OCI-LY7 (cell line): ENCODE data around the gene CRP. TPM values are rescaled to one million over a fixed set of nuclear protein-coding genes. Genes with fewer than 3 reads are reported as not detected.

Experiments used
- BruUV-seq: library from RNA; stranded (reverse); fragments of 400-500 nt; replicated peaks from 2 replicates; lab custom pipeline; 2021; lab: Mats Ljungman, UMichigan
- CTCF ChIA-PET: fragments of 300-600 bp; sonication (Branson Sonifier 250); formaldehyde crosslinking; loops from one replicate; lab custom pipeline; 2022; ENCODE audit warnings: antibody characterized with exemption; ENCODE audit not compliant: unreplicated experiment; lab: Charles Lee
- POLR2A ChIA-PET: fragments of 300-600 bp; sonication (Branson Sonifier 250); formaldehyde crosslinking; loops from one replicate; lab custom pipeline; 2022; ENCODE audit warnings: antibody characterized with exemption; lab: Charles Lee
- DNase-seq: peaks from one replicate; pipeline ENCODE4 v3.0.0-alpha.2; 2015; ENCODE audit warnings: low spot score
- H2AFZ ChIP-seq: fragments of 200-600 bp; sonication (generic), shearing (Covaris generic); 2 replicates; pipeline ENCODE4 v1.6.1; 2014; ENCODE audit warnings: mild to moderate bottlenecking, antibody characterized with exemption, low read length, moderate library complexity
- H3K27ac ChIP-seq: fragments of 200-600 bp; sonication (generic); 2 replicates; pipeline ENCODE4 v1.5.1; 2014; ENCODE audit warnings: mixed run types, low read depth, mild to moderate bottlenecking, moderate library complexity, low read length, inconsistent platforms; ENCODE audit not compliant: poor library complexity, severe bottlenecking
- H3K36me3 ChIP-seq: fragments of 200-600 bp; sonication (generic); 2 replicates; pipeline ENCODE4 v1.6.1; 2014; ENCODE audit warnings: mild to moderate bottlenecking, antibody characterized with exemption, low read length, moderate library complexity, mixed read lengths; ENCODE audit not compliant: insufficient read depth
- H3K4me1 ChIP-seq: fragments of 200-600 bp; sonication (generic); 2 replicates; pipeline ENCODE4 v1.5.1; 2014; ENCODE audit warnings: mild to moderate bottlenecking, low read length; ENCODE audit not compliant: insufficient read depth, poor library complexity, severe bottlenecking
- H3K4me2 ChIP-seq: fragments of 200-600 bp; sonication (generic); 2 replicates; pipeline ENCODE4 v1.6.1; 2014; ENCODE audit warnings: mild to moderate bottlenecking, low read length
- H3K4me3 ChIP-seq: fragments of 200-600 bp; sonication (generic); 2 replicates; pipeline ENCODE4 v1.5.1; 2014; ENCODE audit warnings: mild to moderate bottlenecking, low read depth, low read length; ENCODE audit not compliant: poor library complexity, severe bottlenecking
- H3K79me2 ChIP-seq: fragments of 200-600 bp; sonication (generic); 2 replicates; pipeline ENCODE4 v1.6.1; 2016; ENCODE audit warnings: low read depth, mild to moderate bottlenecking, low read length, moderate library complexity, mixed read lengths; ENCODE audit not compliant: insufficient read depth
- H3K9me2 ChIP-seq: fragments of 200-600 bp; sonication (generic); 2 replicates; pipeline ENCODE4 v1.6.1; 2016; ENCODE audit warnings: mild to moderate bottlenecking, low read length, mixed read lengths; ENCODE audit not compliant: insufficient read depth
- H3K9me3 ChIP-seq: fragments of 200-600 bp; sonication (generic); 2 replicates; pipeline ENCODE4 v1.6.1; 2014; ENCODE audit warnings: mild to moderate bottlenecking, mixed run types, low read length, mixed read lengths
- H4K20me1 ChIP-seq: fragments of 200-600 bp; sonication (generic); 2 replicates; pipeline ENCODE4 v1.6.1; 2014; ENCODE audit warnings: mild to moderate bottlenecking, antibody characterized with exemption, low read length, moderate library complexity, mixed read lengths; ENCODE audit not compliant: insufficient read depth
- CTCF ChIP-seq: fragments of 200-600 bp; sonication (generic); conservative IDR thresholded peaks from 2 replicates; pipeline ENCODE4 v1.5.1; 2014; ENCODE audit warnings: mild to moderate bottlenecking, antibody characterized with exemption, low read length, moderate library complexity, mixed read lengths
- EZH2phosphoT487 ChIP-seq: fragments of 200-600 bp; sonication (generic); IDR thresholded peaks from 2 replicates; pipeline ENCODE4 v1.6.1; 2018; ENCODE audit warnings: low read depth, borderline replicate concordance, mild to moderate bottlenecking, mixed run types, antibody characterized with exemption, low read length, moderate library complexity, mixed read lengths
- intact Hi-C: fragments of 100-400 bp; cut with micrococcal nuclease; formaldehyde crosslinking; loops from one replicate; pipeline ENCODE4 v1.10.0; 2022; ENCODE audit not compliant: unreplicated experiment
- total RNA-seq, 2 experiments: library from RNA; depleted of rRNA in 1 of 2; stranded (reverse); fragments of >200 nt in 1 of 2; shearing (Covaris generic) in 1 of 2; gene quantifications; 2 replicates each; pipeline ENCODE4 v1.2.3, GENCODE V29; 2014 to 2022

The CRP gene
- total RNA-seq, 2 experiments from 2014 or later = not detected

- POLR2A ChIA-PET = no interaction called here
- BruUV-seq = no TSS peak
Observed at GRCh38 chr1:159751031-159751430, 36.6 kb upstream of the CRP start.

GRCh38 chr1:159750621-159751020 is 36.2 kb upstream of the CRP start:
- no peak overlapping the region for H3K27ac ChIP-seq
- TF ChIP-seq CTCF (no peak), EZH2phosphoT487 (no peak)
- no peaks in the 10 kb centered on the region for H3K36me3 ChIP-seq
- no peak overlapping the region for H2AFZ ChIP-seq
- H3K4me3 ChIP-seq = no peak overlapping the region
- intact Hi-C loops = no loop called here
- ChIA-PET POLR2A (no interaction called here), CTCF (no interaction called here)
- BruUV-seq = no TSS peak
- H4K20me1 ChIP-seq = no peaks in the 10 kb centered on the region
- no peak for DNase-seq
- H3K9me3 ChIP-seq = no peaks in the 10 kb centered on the region
- no peaks in the 10 kb centered on the region for H3K79me2 ChIP-seq
- H3K4me1 ChIP-seq = no peaks in the 10 kb centered on the region
- no peaks in the 10 kb centered on the region for H3K9me2 ChIP-seq
- no peak overlapping the region for H3K4me2 ChIP-seq

More at GRCh38 chr1:159751031-159751430, 36.6 kb upstream of the CRP start:
- H3K9me3 ChIP-seq = no peaks in the 10 kb centered on the region
- intact Hi-C loops = no loop called here
- no peaks in the 10 kb centered on the region for H3K4me1 ChIP-seq
- no peak for DNase-seq
- H4K20me1 ChIP-seq = no peaks in the 10 kb centered on the region
- H3K4me3 ChIP-seq = no peak overlapping the region
- H3K4me2 ChIP-seq = no peak overlapping the region
- H3K79me2 ChIP-seq = no peaks in the 10 kb centered on the region
- H2AFZ ChIP-seq = no peak overlapping the region
- no peaks in the 10 kb centered on the region for H3K36me3 ChIP-seq
- CTCF ChIA-PET = no interaction called here
- TF ChIP-seq CTCF = no peak
- no peak for TF ChIP-seq EZH2phosphoT487
- H3K27ac ChIP-seq = no peak overlapping the region
- no peaks in the 10 kb centered on the region for H3K9me2 ChIP-seq

GRCh38 chr1:159749630-159750029 is 35.2 kb upstream of the CRP start:
- DNase-seq = no peak
- TF ChIP-seq EZH2phosphoT487 = no peak
- no peak for TF ChIP-seq CTCF
- no TSS peak for BruUV-seq
- CTCF ChIA-PET = no interaction called here
- Histone ChIP-seq H3K36me3 (no peaks in the 10 kb centered on the region), H3K4me2 (no peak overlapping the region), H3K27ac (no peak overlapping the region), H2AFZ (no peak overlapping the region), H3K4me3 (no peak overlapping the region), H4K20me1 (no peaks in the 10 kb centered on the region), H3K9me3 (no peaks in the 10 kb centered on the region), H3K79me2 (no peaks in the 10 kb centered on the region), H3K9me2 (no peaks in the 10 kb centered on the region), H3K4me1 (no peaks in the 10 kb centered on the region)
- intact Hi-C loops = no loop called here
- POLR2A ChIA-PET = no interaction called here
